ENCODE results near the gene FOXN3. TPM values are rescaled to one million over a fixed set of nuclear protein-coding genes. Genes with fewer than 3 reads are reported as not detected.
A peak's percentile ranks its signal among the peaks of the same experiment; 100 is the strongest.

Gene FOXN3
- polyA plus RNA-seq, 1 of the 3 experiments (the other 2 are of a cell fraction) = 9.8 TPM

DNA sequence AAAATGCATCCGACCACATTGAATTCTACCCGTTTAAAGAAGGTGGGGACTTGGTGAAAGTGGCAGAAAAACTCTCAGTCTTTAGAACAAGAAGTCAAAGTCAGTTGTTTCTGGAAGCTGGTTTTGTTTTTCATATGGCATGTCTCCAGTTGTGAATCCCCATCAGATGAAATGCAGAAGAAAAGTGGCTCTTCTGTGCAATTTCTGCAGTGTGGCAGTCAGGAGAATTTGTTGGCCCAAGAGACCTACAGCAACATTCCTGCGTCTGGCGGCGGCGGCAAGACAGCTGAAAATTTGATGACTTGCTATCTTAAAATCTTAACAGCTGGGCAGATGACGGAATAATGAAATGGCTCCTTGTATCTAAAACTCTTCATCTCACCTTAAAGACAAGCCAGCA is 201.5 kb downstream of the FOXN3 start:
- H3K4me3 ChIP-seq (ENCODE audit: low read depth in 2 of 2, low read length in 1 of 2) = no peak overlapping the region
- no peaks in the 10 kb centered on the region for H3K9me3 ChIP-seq
- ChIA-PET CTCF (interaction anchor here (1.0 kb wide), 1 partner anchor 39 kb away, joined by 4 read pairs; no protein-coding TSS in a partner anchor), POLR2A (interaction anchor here (1.1 kb wide), 1 partner anchor 312 kb away, joined by 3 read pairs; no protein-coding TSS in a partner anchor)
- no peak overlapping the region for H3K4me2 ChIP-seq
- no peaks in the 10 kb centered on the region for H3K36me3 ChIP-seq (replicated peaks in 1 of 2; ENCODE audit: control insufficient read depth in 1 of 2, insufficient read depth in 2 of 2, low read length in 1 of 2)
- TF ChIP-seq YY1 (IDR thresholded peaks at IDR 0.05; ENCODE audit: low read depth) = no peak
- TF ChIP-seq RCOR1 (IDR thresholded peaks at IDR 0.05; ENCODE audit: low read length) = no peak
- TF ChIP-seq NFIC (IDR thresholded peaks at IDR 0.05; ENCODE audit: borderline replicate concordance) = no peak
- TF ChIP-seq, protein P1, sequence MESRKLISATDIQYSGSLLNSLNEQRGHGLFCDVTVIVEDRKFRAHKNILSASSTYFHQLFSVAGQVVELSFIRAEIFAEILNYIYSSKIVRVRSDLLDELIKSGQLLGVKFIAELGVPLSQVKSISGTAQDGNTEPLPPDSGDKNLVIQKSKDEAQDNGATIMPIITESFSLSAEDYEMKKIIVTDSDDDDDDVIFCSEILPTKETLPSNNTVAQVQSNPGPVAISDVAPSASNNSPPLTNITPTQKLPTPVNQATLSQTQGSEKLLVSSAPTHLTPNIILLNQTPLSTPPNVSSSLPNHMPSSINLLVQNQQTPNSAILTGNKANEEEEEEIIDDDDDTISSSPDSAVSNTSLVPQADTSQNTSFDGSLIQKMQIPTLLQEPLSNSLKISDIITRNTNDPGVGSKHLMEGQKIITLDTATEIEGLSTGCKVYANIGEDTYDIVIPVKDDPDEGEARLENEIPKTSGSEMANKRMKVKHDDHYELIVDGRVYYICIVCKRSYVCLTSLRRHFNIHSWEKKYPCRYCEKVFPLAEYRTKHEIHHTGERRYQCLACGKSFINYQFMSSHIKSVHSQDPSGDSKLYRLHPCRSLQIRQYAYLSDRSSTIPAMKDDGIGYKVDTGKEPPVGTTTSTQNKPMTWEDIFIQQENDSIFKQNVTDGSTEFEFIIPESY (IDR thresholded peaks at IDR 0.05; ENCODE audit: borderline replicate concordance, low read depth) = no peak
- no peak for TF ChIP-seq TAF1 (IDR thresholded peaks at IDR 0.05; ENCODE audit: borderline replicate concordance, low read depth, low read length)
- TF ChIP-seq EZH2phosphoT487 (IDR thresholded peaks at IDR 0.05; ENCODE audit: borderline replicate concordance, low read depth) = no peak
- TF ChIP-seq, protein P2, sequence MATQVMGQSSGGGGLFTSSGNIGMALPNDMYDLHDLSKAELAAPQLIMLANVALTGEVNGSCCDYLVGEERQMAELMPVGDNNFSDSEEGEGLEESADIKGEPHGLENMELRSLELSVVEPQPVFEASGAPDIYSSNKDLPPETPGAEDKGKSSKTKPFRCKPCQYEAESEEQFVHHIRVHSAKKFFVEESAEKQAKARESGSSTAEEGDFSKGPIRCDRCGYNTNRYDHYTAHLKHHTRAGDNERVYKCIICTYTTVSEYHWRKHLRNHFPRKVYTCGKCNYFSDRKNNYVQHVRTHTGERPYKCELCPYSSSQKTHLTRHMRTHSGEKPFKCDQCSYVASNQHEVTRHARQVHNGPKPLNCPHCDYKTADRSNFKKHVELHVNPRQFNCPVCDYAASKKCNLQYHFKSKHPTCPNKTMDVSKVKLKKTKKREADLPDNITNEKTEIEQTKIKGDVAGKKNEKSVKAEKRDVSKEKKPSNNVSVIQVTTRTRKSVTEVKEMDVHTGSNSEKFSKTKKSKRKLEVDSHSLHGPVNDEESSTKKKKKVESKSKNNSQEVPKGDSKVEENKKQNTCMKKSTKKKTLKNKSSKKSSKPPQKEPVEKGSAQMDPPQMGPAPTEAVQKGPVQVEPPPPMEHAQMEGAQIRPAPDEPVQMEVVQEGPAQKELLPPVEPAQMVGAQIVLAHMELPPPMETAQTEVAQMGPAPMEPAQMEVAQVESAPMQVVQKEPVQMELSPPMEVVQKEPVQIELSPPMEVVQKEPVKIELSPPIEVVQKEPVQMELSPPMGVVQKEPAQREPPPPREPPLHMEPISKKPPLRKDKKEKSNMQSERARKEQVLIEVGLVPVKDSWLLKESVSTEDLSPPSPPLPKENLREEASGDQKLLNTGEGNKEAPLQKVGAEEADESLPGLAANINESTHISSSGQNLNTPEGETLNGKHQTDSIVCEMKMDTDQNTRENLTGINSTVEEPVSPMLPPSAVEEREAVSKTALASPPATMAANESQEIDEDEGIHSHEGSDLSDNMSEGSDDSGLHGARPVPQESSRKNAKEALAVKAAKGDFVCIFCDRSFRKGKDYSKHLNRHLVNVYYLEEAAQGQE (IDR thresholded peaks at IDR 0.05; ENCODE audit: low read depth, low read length) = no peak
- TF ChIP-seq SMC3 (IDR thresholded peaks at IDR 0.05; ENCODE audit: low read depth, low read length) = no peak
- TF ChIP-seq, protein P3, sequence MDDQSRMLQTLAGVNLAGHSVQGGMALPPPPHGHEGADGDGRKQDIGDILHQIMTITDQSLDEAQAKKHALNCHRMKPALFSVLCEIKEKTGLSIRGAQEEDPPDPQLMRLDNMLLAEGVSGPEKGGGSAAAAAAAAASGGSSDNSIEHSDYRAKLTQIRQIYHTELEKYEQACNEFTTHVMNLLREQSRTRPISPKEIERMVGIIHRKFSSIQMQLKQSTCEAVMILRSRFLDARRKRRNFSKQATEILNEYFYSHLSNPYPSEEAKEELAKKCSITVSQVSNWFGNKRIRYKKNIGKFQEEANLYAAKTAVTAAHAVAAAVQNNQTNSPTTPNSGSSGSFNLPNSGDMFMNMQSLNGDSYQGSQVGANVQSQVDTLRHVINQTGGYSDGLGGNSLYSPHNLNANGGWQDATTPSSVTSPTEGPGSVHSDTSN (IDR thresholded peaks at IDR 0.05) = no peak
- no peak for TF ChIP-seq CHD2 (IDR thresholded peaks at IDR 0.05; ENCODE audit: low read length, partially characterized antibody)
- TF ChIP-seq FOXJ3 (CRISPR knock-in tag; IDR thresholded peaks at IDR 0.05) = no peak
- TF ChIP-seq NRF1 (IDR thresholded peaks at IDR 0.05; ENCODE audit: low read depth, low read length) = no peak
- H3F3A ChIP-seq (replicated peaks; ENCODE audit: insufficient read depth) = no peaks in the 10 kb centered on the region
- no peaks in the 10 kb centered on the region for H3K79me2 ChIP-seq (ENCODE audit: insufficient read depth)
- WGBS (ENCODE audit: low lambda C conversion rate) = 83% methylated on average over 7 of the region's 7 CpGs
- no peak for DNase-seq
- no peak overlapping the region for H2AFZ ChIP-seq (ENCODE audit: low read depth)
- no peaks in the 10 kb centered on the region for H4K20me1 ChIP-seq (ENCODE audit: insufficient read depth)
- H3K27ac ChIP-seq (ENCODE audit: low read depth in 2 of 2, low read length in 1 of 2) = peak overlapping the region in 1 of 2 experiments; percentile 25; a peak in 2 of 4 replicates
- H3K9ac ChIP-seq = no peak overlapping the region
- peaks cover under 1 to 45% of the 10 kb centered on the region in 2 experiments; a peak in 2 of 4 replicates for H3K4me1 ChIP-seq (ENCODE audit: control insufficient read depth in 1 of 2, insufficient read depth in 2 of 2, low read depth in 1 of 2, low read length in 1 of 2)
- H3K9me2 ChIP-seq = no peaks in the 10 kb centered on the region
- H3K27me3 ChIP-seq (ENCODE audit: insufficient read depth) = no peaks in the 10 kb centered on the region

All from SK-N-SH (cell line).